Motor neuron (in vitro differentiated cells): Measurements from ENCODE around the gene FGG. TPM values are rescaled to one million over a fixed set of nuclear protein-coding genes. Genes with fewer than 3 reads are reported as not detected.

Experiments used
- ATAC-seq, 8 experiments: fragments of 200-7000 bp; cut with Tn5 transposase; replicated peaks in 6 of 8; 2 replicates each; pipeline ENCODE4 v1.8.0; 2021; ENCODE audit warnings: mild to moderate bottlenecking in 8 of 8, moderate library complexity in 8 of 8
- H3K27ac ChIP-seq, 2 donors: fragments of 250-450 bp; sonication (Bioruptor Pico); 2 replicates each; pipeline ENCODE4 v1.9.0; 2021; ENCODE audit warnings: antibody characterized with exemption in 2 of 2, mild to moderate bottlenecking in 2 of 2, moderate library complexity in 1 of 2
- H3K4me1 ChIP-seq, 2 donors: fragments of 250-450 bp; sonication (Bioruptor Pico); replicated peaks in 1 of 2; 2 replicates each; pipeline ENCODE4 v1.6.1; 2021; ENCODE audit warnings: antibody characterized with exemption in 2 of 2, mild to moderate bottlenecking in 2 of 2, moderate library complexity in 1 of 2
- H3K4me3 ChIP-seq, 5 donors: fragments of 250-450 bp; sonication (Bioruptor Pico); 2 replicates each; pipeline ENCODE4 v1.9.0; 2021; ENCODE audit warnings: antibody characterized with exemption in 5 of 5, mild to moderate bottlenecking in 5 of 5, moderate library complexity in 4 of 5
- WGBS, 10 experiments: fragments of 450-650 bp; shearing (Covaris generic); methylation state at CpG; one replicate each; pipeline ENCODE4 v1.0.0; 2022; 5-methylcytosine and 5-hydroxymethylcytosine counted together
- in situ Hi-C, 9 experiments: fragments of 400-800 bp; cut with MboI; loops; one replicate each; pipeline ENCODE4 v1.15.0; 2021; ENCODE audit warnings: low sequenced_read_pairs in 9 of 9, low pct_unique_long_range_greater_than_20kb in 2 of 9; ENCODE audit not compliant: unreplicated experiment in 9 of 9
- total RNA-seq, 8 experiments: library from RNA; unstranded; fragments of 300-600 nt; gene quantifications; 2 replicates each; pipeline versions ENCODE4 v1.2.3 to v1.2.4, GENCODE V29; 2022

The FGG gene
- total RNA-seq, 8 experiments from 2014 or later = 0.43 to 2.0 TPM; not detected in 6

- Histone ChIP-seq H3K27ac (no peak overlapping the region), H3K4me3 (no peak overlapping the region), H3K4me1 (peaks cover 0 to 3% of the 10 kb centered on the region in 2 donors)
- ATAC-seq = no peak
- 52 to 100% (median 80%) methylated on average over 1 to 6 of the region's 7 CpGs; no CpG with 5 or more reads in 5 of the 10 experiments for WGBS, 10 experiments
- in situ Hi-C loops = loop anchor here in 3 of 9 experiments (5.0 to 25.0 kb wide), 3 partner anchors 67 to 237 kb away; partner anchors contain the start of gene PLRG1 (in 1 of the 3)
Observed at GRCh38 chr4:154623995-154624394, 11.5 kb upstream of the FGG start.

- Histone ChIP-seq H3K4me3 (no peak overlapping the region), H3K27ac (no peak overlapping the region), H3K4me1 (peaks cover 0 to 3% of the 10 kb centered on the region in 2 donors)
- WGBS, 10 experiments = 18 to 83% (median 55%) methylated on average over 1 to 3 of the region's 3 CpGs; no CpG with 5 or more reads in 4 of the 10 experiments
- ATAC-seq = no peak
- in situ Hi-C loops = loop anchor here in 3 of 9 experiments (5.0 to 25.0 kb wide), 3 partner anchors 66 to 236 kb away; partner anchors contain the start of gene PLRG1 (in 1 of the 3)
Observed at GRCh38 chr4:154623436-154623835, 11.0 kb upstream of the FGG start.

- no peak overlapping the region for H3K4me3 ChIP-seq
- H3K4me1 ChIP-seq = peaks cover 0 to 3% of the 10 kb centered on the region in 2 donors
- peak; percentile 49 to 63 (median 58) for ATAC-seq
- in situ Hi-C loops = loop anchor here in 3 of 9 experiments (5.0 to 25.0 kb wide), 3 partner anchors 65 to 235 kb away; partner anchors contain the start of gene PLRG1 (in 1 of the 3)
- H3K27ac ChIP-seq = no peak overlapping the region
Observed at GRCh38 chr4:154622598-154622997, 10.1 kb upstream of the FGG start.

GRCh38 chr4:154620111-154620510 lies 7.7 kb upstream of the FGG start:
- H3K4me1 ChIP-seq = no peaks in the 10 kb centered on the region
- in situ Hi-C loops = loop anchor here in 3 of 9 experiments (5.0 to 25.0 kb wide), 3 partner anchors 63 to 233 kb away; partner anchors contain the start of gene PLRG1 (in 1 of the 3)
- no peak overlapping the region for H3K27ac ChIP-seq
- ATAC-seq = peak in 2 of 8 experiments; percentile 21 to 26
- 0 to 67% (median 22%) methylated on average over 1 of the region's 1 CpG; no CpG with 5 or more reads in 6 of the 10 experiments for WGBS, 10 experiments
- no peak overlapping the region for H3K4me3 ChIP-seq

GRCh38 chr4:154618708-154619315 lies 6.4 kb upstream of the FGG start:
- no peak overlapping the region for H3K27ac ChIP-seq
- no peaks in the 10 kb centered on the region for H3K4me1 ChIP-seq
- no peak overlapping the region for H3K4me3 ChIP-seq
- in situ Hi-C loops = loop anchor here in 1 of 9 experiments (25.0 kb wide), 1 partner anchor 232 kb away; no protein-coding TSS in a partner anchor
- ATAC-seq = peak in 4 of 8 experiments; percentile 61 to 76 (median 62)
- WGBS, 10 experiments = 0 to 73% (median 39%) methylated on average over 1 to 4 of the region's 4 CpGs

- Histone ChIP-seq H3K4me3 (no peak overlapping the region), H3K27ac (no peak overlapping the region), H3K4me1 (no peaks in the 10 kb centered on the region)
- ATAC-seq = no peak
- 38 to 100% (median 72%) methylated on average over 4 to 5 of the region's 5 CpGs; no CpG with 5 or more reads in 2 of the 10 experiments for WGBS, 10 experiments
- in situ Hi-C loops = loop anchor here in 1 of 9 experiments (25.0 kb wide), 1 partner anchor 231 kb away; no protein-coding TSS in a partner anchor
Observed at GRCh38 chr4:154617820-154618317, 5.4 kb upstream of the FGG start.

- peak in 2 of 8 experiments; percentile 38 to 58 for ATAC-seq
- H3K4me1 ChIP-seq = no peaks in the 10 kb centered on the region
- H3K4me3 ChIP-seq = no peak overlapping the region
- WGBS, 10 experiments = 0 to 100% (median 78%) methylated on average over 1 to 2 of the region's 2 CpGs
- in situ Hi-C loops = loop anchor here in 1 of 9 experiments (25.0 kb wide), 1 partner anchor 229 kb away; no protein-coding TSS in a partner anchor
- H3K27ac ChIP-seq = no peak overlapping the region
Observed at GRCh38 chr4:154616731-154617130, 4.3 kb upstream of the FGG start.

GRCh38 chr4:154616287-154616686 lies 3.8 kb upstream of the FGG start:
- in situ Hi-C loops = loop anchor here in 1 of 9 experiments (25.0 kb wide), 1 partner anchor 229 kb away; no protein-coding TSS in a partner anchor
- ATAC-seq = no peak
- Histone ChIP-seq H3K4me1 (no peaks in the 10 kb centered on the region), H3K4me3 (no peak overlapping the region), H3K27ac (no peak overlapping the region)
- WGBS, 10 experiments = 8 to 100% (median 79%) methylated on average over 1 to 4 of the region's 4 CpGs; no CpG with 5 or more reads in 1 of the 10 experiments

GRCh38 chr4:154615211-154615610 lies 2.8 kb upstream of the FGG start:
- no peak overlapping the region for H3K27ac ChIP-seq

GRCh38 chr4:154614306-154614705 lies 1.9 kb upstream of the FGG start:
- ATAC-seq = no peak
- H3K4me3 ChIP-seq = no peak overlapping the region
- H3K27ac ChIP-seq = no peak overlapping the region
- in situ Hi-C loops = loop anchor here in 1 of 9 experiments (25.0 kb wide), 1 partner anchor 227 kb away; no protein-coding TSS in a partner anchor
- no peaks in the 10 kb centered on the region for H3K4me1 ChIP-seq

More at GRCh38 chr4:154615211-154615610, 2.8 kb upstream of the FGG start:
- Histone ChIP-seq H3K4me1 (no peaks in the 10 kb centered on the region), H3K4me3 (no peak overlapping the region)
- WGBS, 10 experiments = 17 to 100% (median 72%) methylated on average over 1 of the region's 1 CpG
- in situ Hi-C loops = loop anchor here in 1 of 9 experiments (25.0 kb wide), 1 partner anchor 228 kb away; no protein-coding TSS in a partner anchor
- ATAC-seq = no peak

- Histone ChIP-seq H3K27ac (no peak overlapping the region), H3K4me3 (no peak overlapping the region), H3K4me1 (no peaks in the 10 kb centered on the region)
- WGBS, 10 experiments = 0 to 80% (median 71%) methylated on average over 1 of the region's 1 CpG; no CpG with 5 or more reads in 5 of the 10 experiments
- no peak for ATAC-seq
- in situ Hi-C loops = loop anchor here in 1 of 9 experiments (25.0 kb wide), 1 partner anchor 225 kb away; no protein-coding TSS in a partner anchor
Observed at GRCh38 chr4:154611833-154612232, 623 bp downstream of the FGG start.

- no peak for ATAC-seq
- H3K4me3 ChIP-seq = no peak overlapping the region
- no peaks in the 10 kb centered on the region for H3K4me1 ChIP-seq
- 0 to 76% (median 60%) methylated on average over 1 to 4 of the region's 4 CpGs for WGBS, 10 experiments
- in situ Hi-C loops = loop anchor here in 1 of 9 experiments (25.0 kb wide), 1 partner anchor 223 kb away; no protein-coding TSS in a partner anchor
- H3K27ac ChIP-seq = no peak overlapping the region
Observed at GRCh38 chr4:154610582-154610981, 1.9 kb downstream of the FGG start.

GRCh38 chr4:154609532-154609931 lies 2.9 kb downstream of the FGG start:
- Histone ChIP-seq H3K4me3 (no peak overlapping the region), H3K27ac (no peak overlapping the region), H3K4me1 (no peaks in the 10 kb centered on the region)
- in situ Hi-C loops = loop anchor here in 1 of 9 experiments (25.0 kb wide), 1 partner anchor 222 kb away; no protein-coding TSS in a partner anchor
- 0 to 92% (median 69%) methylated on average over 1 to 4 of the region's 4 CpGs for WGBS, 10 experiments
- ATAC-seq = no peak
